ENCODE measurements around the gene PRR5L.
A peak's percentile ranks its signal among the peaks of the same experiment; 100 is the strongest.

PRR5L gene

DNA sequence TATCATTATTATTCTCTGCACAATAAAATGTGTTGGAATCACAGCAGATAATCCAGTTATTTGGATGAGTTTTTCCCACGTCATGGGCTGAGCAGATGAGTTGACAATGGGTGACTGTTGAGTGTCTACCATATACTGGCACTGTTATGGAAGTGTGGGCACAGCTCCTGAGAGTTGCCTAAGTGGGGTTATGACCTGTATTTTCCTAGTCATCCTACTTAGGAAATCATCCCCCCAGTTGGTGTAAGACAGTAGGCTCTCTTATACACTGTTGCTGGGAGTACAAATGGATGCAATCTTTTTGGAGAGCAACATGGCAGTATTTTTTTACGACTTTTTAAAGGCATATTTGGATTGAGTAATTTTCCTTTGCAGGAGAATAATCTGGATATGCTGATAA is 147.6 kb downstream of the PRR5L start:
- no peak for FAIRE-seq

GRCh38 chr11:36446135-36446534 is 150.0 kb downstream of the PRR5L start:
- no peak for FAIRE-seq

- no peak for FAIRE-seq
Observed at GRCh38 chr11:36447514-36447913, 151.4 kb downstream of the PRR5L start.

DNA sequence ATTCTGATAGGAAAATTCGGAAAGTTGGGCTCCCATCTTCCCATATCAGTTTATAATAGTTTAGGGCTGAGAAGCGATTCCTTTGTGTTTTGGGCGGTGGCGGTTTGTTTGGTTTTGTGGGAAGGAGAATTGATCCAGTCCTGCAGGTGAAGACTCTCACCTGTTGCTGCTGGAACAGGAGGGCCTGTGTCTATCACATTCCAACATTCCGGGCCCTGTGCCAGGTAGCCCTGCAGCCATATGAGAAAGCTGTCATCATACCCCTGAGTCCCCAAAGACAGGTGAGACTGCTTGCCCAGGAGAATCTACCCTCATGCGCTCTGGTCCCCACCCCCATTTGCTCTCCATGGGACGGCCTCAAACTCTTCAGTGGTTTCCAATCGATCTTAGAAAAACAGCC is 151.9 kb downstream of the PRR5L start:
- FAIRE-seq = no peak

DNA sequence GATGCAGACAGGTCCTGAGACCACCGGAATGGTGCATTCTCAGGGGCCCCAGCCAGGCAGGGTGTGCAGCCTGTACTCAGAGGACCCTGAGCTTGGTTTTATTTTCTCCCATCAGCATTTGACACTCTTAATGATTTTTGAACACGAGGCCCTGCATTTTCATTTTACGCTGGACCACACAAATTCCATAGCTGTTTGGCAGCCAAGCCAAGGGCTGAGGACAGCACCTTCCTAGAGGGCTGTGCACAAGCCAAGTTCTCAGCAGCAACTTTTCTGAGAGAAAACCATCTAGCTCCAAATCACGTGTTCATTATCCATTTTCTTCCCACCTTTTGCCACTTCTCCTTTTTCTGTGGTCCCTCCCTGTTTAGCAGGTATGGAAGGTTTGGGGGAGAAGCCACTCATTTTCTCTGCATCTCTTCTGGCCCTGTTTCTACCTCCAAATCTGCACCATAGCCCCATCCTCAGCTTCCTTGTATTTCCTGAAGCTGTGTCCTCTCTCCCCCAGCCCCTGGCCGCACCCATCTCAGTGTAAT is 153.5 kb downstream of the PRR5L start:
- no peak for FAIRE-seq

DNA sequence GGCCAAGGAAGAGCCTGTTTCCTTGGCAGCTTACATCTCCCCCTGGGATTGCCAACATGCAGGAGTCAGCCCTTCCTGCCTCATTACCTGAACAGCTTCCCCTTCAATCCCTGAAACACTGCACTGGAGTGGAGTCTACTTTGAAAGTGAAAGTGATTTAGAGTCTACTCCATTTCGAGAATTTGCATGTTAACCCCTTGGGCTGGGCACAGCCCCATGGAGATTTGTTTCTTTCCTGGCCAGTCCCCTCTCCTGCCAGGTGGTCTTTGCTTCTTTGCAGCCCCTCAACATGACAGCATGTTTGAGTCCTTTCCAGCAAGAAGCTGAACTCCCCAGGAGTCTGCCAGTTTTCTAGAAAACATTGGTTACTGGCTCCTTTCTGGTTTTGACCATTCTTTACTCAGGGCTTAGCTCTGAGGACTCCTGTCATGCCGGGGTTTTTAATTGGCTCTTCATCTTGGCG is 154.1 kb downstream of the PRR5L start:
- FAIRE-seq = no peak

DNA sequence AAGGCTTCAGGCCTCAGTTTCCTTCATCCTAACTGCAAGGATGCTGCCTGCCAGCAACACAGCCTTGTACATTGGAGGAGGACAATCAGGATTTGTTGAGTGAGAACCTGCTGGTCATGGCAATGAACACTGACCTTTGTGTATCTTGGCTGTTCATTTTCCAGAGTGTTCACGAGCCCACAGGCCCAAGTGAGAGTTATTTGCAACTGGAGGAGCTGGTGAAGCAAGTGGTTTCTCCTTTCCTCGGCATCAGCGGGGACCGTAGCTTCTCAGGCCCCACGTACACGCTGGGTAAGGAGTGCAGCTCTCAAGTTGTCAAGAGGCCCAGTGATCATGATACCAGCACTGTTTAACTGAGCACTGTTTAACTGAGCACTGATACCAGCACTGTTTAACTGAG is 155.0 kb downstream of the PRR5L start:
- no peak for FAIRE-seq

DNA sequence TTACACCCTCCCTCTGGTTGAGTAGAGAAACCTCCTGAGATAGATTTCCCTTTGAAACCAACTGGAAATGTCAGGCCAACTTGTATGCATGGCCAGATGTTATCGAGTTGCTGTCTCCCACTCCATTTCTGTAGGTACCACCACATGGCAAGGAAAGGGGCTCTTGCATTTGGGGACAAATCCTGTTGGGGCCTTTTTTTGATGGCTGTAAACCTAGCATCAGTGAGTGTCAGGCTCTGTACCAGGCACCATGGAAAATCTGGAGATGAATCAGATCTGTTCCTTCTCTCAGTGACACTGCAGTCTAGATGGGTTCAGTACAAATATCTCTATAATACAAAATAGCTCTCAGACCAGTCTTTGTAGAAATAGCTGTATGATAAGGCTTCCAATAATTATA is 155.6 kb downstream of the PRR5L start:
- FAIRE-seq = no peak

DNA sequence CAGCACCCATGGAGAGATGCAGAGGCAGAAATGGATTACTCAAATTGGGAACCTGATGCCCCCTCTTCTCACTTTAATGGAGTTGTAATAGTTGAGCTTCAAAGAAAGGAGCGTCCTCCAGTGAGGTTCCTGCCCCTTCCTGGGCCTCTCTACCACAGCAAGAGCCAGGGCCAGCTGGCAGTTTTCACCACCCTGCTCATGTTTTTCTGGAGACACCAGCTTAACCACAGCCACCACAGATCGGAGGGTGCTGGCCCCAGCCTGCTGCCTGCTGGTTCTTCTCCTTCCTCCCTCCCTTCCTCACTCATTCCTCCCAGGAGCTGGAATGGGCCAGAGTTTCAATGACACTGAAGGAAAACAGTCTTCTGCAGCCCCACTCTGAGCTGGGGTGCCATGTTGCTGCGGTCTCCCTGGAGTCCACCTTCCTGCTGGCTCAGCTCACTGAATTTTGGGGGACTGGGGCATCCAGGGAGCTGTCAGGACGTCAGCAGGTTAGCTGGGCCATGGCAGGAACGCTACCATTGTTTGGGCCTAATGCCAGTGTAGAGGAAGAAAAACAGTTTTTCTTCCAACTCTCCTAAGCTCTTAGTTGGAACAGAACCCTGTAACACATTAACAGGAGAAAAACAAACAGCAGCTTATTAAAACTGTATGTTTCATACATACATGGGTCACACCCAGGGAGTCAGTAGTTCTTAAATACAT is 156.3 kb downstream of the PRR5L start:
- no peak for FAIRE-seq

DNA sequence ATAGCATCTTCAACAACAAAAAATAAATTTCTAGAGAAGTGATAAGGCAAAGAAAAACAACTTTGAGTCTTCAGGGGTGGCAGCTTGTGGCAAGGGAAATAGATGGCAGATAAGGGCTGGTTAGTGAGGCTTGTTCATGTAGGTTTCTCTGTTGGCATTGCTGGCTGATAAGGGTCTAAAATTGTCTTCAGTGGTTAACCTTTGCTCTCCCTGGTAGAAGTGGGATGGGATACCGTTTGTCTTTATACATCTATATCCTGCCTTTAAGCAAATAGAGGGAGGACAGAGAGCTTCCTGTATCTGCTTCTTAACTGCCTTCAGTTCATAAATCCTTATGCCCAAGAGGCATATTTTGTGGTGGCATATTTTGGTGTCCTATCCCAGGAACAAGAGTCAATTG is 156.9 kb downstream of the PRR5L start:
- no peak for FAIRE-seq

DNA sequence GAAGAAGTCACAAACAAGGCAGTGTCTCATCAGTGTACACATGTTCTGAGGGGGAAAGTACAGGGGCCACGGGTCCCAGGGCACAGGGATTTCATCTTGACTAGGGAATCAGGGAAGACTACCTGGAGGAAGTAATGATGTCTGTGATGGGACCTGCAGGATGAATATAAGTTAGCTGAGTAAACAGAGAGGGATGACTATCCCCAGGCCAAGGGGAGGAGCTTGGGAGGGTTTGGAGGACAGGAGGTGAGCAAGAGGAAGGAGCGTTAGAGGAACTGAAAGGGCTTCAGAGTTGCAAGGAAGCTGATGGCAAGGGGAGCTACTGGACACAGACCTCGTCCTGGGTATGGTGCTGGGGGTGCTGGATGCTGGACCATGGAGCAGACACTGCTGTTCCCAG is 157.6 kb downstream of the PRR5L start:
- no peak for FAIRE-seq

DNA sequence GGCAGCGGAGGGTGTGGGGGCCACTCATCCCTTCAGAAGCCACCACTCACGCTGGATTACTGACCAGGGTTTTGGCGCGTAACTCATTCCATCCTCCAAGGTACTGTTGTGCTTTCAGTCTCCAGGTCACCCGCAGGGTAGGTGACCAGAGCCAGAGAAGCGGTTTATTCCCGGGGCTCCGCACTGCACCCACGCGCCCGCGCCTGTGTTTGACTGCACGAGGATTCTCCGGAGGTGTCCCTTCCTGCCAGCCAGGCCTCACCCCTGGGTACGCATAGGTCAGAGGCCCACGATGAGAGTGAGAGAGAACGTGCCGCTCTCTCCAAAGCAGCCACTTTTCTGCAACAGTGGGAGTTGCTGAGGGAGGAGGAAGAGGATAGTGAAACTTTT is 158.5 kb downstream of the PRR5L start:
- FAIRE-seq = no peak

DNA sequence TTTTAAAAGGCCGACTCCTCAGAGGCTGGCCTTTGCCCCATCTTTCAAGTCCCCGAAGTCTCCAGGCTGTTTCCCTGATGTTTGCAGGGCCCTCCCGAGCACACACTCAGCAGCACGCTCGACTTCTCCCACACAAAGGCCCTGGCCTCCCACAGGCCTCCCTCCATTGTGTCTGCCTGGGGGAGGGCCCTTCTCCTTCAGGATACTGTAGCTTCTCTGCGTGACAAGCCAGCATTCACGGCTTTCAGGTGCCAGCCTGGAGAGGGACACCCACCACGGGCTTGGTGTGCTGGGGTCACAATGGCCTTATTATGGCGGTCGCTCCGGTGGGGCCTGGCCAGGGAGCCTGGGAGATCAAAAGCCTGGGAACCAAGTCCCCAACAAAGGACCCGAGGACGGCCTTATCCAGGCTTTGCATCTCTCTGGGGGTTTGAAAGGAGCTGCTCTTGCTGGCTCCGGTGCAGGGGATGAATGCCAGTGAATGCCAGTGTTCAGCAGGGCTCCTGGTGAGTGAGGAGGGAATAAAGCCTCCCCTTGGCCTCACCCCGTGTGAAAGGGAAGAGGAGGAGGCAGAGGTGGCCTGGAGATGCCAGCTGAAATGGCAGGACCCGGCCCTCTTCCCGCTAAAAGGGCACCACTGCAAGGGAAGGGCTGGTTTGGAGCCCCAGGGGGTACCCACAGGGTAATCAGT is 159.0 kb downstream of the PRR5L start:
- FAIRE-seq = no peak

DNA sequence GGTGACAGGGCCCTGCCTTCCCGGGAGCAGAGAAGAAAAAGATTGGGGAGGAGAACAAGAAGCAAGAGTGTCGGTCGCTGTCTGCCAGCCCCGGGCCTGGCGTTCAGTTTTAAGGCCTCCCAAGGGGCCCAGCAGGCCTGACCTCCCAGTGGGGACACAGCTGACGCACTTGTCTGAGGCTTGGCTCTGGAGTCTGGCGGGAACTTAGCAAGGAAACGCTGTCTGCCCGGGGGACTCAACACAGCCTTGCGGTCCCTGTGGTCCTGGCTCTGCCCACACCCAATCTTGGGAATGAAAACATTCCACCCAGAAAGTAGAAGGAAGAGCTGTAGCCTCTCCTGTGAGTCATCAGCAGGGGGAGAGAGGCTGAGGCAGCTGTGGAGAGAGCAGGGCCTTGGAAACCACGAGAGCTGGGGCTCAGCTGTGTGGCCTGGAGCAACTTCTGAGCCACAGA is 159.6 kb downstream of the PRR5L start:
- FAIRE-seq = peak; percentile 26

GRCh38 chr11:36456156-36456555 is 160.1 kb downstream of the PRR5L start:
- no peak for FAIRE-seq

GRCh38 chr11:36458129-36458915 is 162.2 kb downstream of the PRR5L start:
- no peak for FAIRE-seq

- FAIRE-seq = no peak
Observed at GRCh38 chr11:36459046-36459445, 163.0 kb downstream of the PRR5L start.

DNA sequence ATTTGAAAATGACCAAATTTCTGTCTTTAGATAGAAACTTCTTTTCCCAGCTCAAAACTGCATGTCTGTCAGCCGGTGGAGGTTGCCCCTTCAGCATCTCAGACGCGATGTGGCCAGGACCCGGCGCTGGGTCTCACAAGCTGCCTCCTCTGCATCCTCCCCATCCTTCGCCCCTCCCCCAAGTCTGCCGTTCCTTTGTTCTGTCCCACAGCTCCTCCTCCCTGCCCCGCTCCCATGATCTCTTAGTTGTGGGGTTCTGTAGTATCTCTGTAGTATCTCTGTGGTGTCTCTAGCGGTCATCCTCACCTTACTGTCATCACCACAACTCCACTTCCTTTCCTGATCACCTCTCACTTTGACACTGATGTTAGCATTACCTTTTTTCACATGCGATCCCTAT is 164.1 kb downstream of the PRR5L start:
- no peak for FAIRE-seq

DNA sequence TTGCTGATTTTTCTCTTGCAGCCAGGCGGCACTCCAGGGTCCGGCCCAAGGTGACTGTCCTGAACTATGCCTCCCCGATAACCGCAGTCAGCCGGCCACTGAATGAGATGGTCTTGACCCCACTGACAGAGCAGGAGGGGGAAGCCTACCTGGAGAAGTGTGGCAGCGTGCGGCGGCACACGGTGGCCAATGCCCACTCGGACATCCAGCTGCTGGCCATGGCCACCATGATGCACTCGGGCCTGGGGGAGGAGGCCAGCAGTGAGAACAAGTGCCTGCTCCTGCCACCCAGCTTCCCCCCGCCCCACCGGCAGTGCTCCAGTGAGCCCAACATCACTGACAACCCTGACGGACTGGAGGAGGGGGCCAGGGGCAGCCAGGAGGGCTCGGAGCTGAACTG is 166.2 kb downstream of the PRR5L start:
- no peak for FAIRE-seq

- no peak for FAIRE-seq
Observed at GRCh38 chr11:36463781-36464180, 167.7 kb downstream of the PRR5L start.

DNA sequence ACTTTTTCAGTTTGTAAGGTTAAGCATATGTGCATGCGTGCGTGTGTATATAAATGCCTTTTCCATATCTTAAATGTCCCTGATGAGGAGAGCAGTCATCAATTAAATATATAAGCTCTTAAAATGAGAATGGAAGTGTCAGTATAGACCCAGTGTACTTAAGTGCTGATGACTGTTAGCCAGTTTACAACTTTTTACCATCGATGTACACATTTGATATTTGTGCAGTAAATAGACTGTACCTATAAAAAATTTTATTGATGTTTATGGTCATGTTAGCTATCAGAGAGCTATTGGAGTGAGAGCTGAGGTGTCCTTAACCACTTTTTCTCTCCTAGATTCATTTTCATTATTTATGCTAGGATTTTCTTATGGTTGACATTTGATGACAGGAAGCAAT is 168.6 kb downstream of the PRR5L start:
- FAIRE-seq = no peak

DNA sequence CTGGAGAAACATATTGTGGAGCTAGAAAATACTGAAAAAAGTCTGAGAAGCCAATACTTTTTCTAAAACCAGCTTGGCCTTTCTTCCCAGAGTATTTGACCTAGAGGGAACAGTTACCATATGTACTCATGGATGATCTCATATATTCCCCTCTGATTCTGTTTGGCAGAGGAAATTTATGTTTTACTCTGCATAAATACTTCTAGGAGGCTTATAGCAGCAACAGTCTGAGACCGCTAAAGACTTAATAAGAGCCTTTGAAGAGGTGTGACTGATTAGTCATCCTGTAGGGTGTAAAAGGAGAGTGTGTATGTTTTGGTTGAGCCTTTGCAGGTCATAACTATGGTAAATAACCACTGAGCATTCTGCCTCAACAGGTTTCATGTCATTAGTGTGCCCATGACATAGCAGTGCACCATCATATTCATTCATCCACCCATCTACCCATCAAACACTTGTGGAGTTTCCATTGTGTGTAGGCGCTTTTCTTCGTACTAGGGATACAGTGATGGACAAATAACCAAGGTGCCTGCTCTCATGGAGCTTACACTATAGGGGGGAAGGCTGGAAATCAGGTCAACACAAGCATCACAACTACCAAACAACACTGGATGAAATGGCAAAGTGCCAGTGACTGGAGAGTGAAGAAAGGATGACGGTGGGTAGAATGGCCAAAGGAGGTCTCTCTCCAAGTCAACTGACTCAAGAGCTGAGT is 169.5 kb downstream of the PRR5L start:
- FAIRE-seq = no peak

DNA sequence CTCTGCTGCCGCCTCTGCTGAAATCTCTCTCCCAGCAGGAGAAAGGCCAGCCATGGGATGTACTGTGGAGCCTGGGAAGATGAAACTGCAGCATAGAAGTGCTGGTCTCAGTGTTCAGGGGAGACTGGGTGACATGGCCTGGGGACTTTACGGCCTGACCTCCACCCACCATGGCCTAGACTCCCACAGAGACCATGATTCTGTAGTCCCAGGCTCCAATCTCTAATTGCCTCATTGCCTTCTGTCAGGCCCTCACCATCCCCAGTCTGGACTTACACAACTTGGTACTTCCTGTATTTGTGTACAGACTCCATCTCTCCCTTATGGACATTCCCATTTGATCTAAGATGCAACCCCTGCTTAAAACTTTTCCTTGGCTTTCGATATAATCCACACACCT is 170.9 kb downstream of the PRR5L start:
- no peak for FAIRE-seq

Measured in endometrium (tissue), 2 donors.